Activated CD8-positive, alpha-beta memory T cell treated with anti-CD3 and anti-CD28 coated beads, Interleukin-2, amount 50 U/mL, for 1 hour (primary cell): ENCODE results near the gene YJEFN3.

Experiments
- DNase-seq: peaks from one replicate; pipeline ENCODE4 v3.0.0-alpha.2; 2020; ENCODE audit errors: extremely low read depth

YJEFN3 gene

GRCh38 chr19:19517235-19517619 lies 11.5 kb upstream of the YJEFN3 start:
- no peak for DNase-seq

GRCh38 chr19:19520989-19521388 lies 7.7 kb upstream of the YJEFN3 start:
- DNase-seq: no peak

- DNase-seq: no peak
These were observed 5.5 kb upstream of the YJEFN3 start for GRCh38 chr19:19523177-19523576.

DNA sequence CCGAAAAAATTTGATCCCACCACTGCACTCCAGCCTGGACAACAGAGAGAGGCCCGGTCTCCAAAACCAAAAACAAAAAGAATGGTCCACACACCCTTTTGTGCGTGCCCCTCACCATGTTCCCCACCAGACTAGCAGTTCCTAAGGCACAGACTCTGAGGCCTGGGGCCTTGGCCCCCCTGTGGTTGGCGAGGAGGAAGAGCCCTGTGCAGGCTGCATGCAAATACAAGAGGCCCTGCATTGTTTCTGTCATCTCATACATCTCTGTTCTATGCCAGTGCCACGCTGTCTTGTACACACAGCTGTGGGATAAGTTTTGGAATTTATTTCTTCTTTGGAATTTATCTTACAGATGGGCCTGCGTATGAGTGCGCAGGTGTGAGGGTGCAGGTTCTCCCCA lies 4.7 kb upstream of the YJEFN3 start:
- DNase-seq: no peak

DNA sequence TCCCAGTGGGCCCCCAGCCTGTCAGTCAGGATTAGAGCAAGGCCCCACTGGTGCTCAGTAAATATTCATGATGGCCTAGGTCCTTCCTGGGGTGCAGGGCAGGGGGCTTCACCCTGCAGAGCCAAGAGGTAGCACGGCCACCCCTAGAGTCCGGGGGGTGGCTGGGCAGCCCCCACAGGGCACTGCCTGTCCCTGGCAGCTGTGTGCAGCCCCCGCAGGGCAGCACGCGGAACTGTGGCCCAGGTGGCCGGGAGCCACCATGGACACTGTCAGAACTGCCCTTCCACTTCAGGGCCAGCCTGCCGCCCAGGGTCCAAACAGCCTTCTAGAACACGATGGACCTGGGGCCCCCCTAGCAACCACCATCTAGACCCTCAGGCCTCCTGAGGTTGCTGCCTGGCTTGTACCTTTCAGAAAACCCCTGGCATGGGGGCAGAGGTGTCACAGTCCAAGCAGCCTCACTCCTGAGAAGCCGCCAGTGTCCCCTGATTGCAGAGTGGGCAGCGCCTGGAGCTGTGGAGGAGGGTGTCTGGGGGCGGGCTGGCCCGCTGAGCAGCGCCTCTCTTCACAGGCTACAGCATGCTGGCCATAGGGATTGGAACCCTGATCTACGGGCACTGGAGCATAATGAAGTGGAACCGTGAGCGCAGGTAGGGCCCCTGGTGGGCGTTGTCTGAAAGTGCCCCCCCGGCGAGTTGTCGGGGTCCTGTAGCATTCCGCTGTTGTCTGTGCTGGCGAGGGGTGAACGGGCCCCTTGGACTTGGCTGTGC lies 2.9 kb upstream of the YJEFN3 start:
- DNase-seq: no peak

DNA sequence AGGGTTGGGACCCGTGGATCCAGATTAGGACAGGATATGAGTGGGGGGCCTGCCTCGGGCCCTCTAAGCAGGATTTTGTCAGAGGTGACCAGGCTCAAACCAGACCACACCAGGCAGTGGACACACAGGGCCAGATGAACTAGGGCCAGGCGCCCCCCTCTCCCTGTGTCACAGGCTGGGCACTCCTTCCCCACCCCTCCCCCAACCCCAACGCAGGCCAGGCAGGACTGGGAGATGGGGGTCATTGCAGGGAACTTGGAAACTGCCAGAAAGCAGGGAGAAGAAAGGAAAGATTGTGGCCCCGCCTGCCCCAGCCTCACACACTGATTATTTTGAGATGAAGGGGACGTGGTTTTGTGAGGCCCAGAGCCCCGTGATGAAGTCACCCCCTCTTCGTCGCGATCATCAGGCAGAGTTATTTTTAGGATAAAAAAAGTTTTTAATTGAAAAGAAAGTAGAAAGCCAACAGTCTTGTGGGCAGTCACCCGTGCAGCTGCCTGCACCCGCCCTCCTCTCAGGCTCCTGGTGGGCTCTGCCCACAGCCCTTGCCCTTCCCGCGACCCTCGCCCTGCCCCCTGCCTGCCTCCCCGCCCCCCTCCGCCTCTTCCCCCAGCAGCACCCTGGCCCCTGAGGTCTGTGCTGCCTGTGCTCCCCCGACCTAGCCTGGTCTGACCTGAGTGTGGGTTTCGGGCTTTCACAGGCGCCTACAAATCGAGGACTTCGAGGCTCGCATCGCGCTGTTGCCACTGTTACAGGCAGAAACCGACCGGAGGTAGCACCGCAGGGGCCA lies 1.9 kb upstream of the YJEFN3 start:
- no peak for DNase-seq

GRCh38 chr19:19527371-19527656 lies 1.4 kb upstream of the YJEFN3 start:
- no peak for DNase-seq

GRCh38 chr19:19527674-19528625 lies 761 bp upstream of the YJEFN3 start:
- no peak for DNase-seq

- no peak for DNase-seq
These were observed 1.2 kb downstream of the YJEFN3 start for GRCh38 chr19:19529783-19530422.

DNA sequence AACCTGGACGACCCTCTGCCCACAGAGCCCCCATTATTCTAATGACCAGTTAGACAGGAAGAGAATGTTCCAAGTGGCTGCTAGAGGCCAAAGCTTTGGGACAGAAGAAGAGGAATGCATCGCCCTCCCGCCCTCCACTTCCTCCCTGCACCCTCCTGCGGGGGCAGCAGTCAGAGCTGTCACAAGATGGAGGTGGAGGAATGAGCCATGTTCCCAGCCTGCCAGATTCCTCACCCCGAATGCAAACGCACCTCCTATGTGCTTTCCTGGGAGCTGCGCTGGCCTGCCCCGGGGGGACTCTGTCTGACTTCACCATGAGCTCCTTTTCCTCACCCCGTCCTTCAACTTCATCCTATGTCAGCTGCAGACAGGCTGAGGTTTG lies 1.7 kb downstream of the YJEFN3 start:
- DNase-seq: no peak

DNA sequence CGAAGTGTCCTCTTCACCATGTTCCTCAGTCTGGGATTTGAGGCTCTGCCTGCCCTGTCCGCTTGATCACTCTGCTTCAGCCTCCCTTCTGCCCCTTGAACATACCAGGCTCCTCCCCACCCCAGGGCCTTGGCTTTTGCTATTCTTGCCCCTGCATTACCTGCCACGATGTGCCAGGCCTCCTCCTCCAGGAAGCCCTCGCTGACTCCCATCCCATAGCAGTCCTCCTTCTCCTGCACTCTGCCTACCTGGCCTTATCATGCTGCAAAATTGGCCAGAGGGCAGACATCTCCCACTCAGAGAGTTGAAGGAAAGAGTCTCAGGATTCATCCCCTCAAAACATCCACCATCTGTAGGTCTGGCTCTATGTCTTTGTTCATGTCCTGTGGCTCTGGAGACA lies 2.2 kb downstream of the YJEFN3 start:
- no peak for DNase-seq

- DNase-seq: peak; percentile 53
These were observed 3.5 kb downstream of the YJEFN3 start for GRCh38 chr19:19531951-19532805.

GRCh38 chr19:19532806-19533701 lies 4.3 kb downstream of the YJEFN3 start:
- DNase-seq: no peak

GRCh38 chr19:19533841-19534240 lies 5.1 kb downstream of the YJEFN3 start:
- DNase-seq: no peak

GRCh38 chr19:19534556-19535265 lies 6.0 kb downstream of the YJEFN3 start:
- DNase-seq: no peak

DNA sequence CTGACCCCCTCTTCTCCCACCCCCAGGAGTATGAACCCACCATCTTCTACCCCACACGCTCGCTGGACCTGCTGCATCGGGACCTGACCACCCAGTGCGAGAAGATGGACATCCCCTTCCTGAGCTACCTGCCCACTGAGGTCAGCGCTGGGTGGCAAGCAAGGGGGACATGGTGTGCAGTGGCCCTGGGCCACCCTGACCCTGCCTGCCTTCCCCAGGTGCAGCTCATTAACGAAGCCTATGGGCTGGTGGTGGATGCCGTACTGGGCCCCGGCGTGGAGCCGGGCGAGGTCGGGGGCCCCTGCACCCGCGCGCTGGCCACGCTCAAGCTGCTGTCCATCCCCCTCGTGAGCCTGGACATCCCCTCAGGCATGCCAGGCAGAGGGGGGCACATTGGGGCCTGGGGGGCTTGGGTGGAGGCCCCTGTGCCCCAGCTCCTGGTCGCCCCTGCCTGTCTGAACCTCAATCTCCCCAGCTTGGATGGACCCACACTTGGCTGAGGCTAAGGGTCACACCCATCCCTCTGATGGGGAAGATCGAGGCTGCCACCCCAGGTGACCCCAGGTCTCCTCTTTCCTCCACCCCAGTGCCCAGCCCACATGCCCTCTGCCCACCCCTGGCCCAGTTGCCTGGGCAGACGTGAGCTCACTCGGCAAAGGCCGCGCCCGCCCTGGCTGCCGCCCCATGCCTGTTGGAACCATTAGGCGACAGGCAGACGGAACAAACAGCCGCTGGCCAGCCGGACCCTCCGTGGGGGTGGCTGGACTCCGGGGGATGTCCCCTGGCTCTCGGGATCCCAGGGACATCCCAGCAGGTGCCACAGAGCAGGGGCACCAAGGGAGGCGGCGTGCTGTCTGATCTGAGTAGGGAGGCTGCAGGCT lies 6.8 kb downstream of the YJEFN3 start:
- no peak for DNase-seq

DNA sequence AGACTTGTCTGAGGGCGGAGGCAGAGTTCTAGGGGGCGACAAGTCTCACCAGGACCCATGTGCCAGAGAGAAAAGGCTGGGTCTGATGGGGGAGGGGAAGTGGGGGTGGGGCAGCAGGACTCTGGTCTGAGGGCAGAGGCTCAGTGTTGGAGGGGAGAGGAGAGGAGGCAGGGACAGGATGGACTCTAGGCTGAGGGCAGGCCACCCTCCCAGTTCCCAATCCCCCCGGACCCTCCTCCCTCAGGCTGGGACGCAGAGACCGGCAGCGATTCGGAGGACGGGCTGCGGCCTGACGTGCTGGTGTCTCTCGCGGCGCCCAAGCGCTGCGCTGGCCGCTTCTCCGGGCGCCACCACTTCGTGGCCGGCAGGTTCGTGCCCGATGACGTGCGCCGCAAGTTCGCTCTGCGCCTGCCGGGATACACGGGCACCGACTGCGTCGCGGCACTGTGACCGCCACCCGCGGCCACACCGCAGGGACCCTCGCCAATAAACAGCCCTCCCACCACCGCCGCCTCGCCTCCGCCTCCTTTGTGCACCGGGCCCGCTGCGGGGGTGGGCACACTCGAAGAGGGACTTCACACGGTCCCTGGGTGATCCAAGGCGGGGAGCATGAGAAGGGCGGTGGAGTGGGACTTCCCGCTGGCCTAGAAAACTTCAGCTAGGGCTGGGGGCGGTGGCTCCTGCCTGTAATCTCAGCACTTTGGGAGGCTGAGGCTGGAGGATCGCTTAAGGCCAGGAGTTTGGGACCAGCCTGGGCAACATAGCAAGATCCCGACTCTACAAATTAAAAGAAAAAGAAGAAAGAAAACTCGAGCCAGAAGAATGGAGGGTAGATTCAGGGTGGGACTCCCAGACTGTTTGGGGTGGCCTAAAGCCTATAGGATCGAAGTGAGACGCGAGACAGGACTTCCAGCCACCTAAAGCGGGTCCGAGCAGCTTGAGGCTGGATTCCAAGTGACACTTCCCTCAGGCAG lies 8.7 kb downstream of the YJEFN3 start:
- DNase-seq: no peak
